K562 (cell line): ENCODE data around the gene HEXD. TPM values are rescaled to one million over a fixed set of nuclear protein-coding genes. Genes with fewer than 3 reads are reported as not detected.

Experiments
- ARID1B ChIP-seq: fragments of 450-650 bp; IDR thresholded peaks from 2 replicates; pipeline ENCODE4 v1.6.1; 2016; ENCODE audit warnings: antibody characterized with exemption, mild to moderate bottlenecking, inconsistent platforms
- ARID4B ChIP-seq: sonication (generic); formaldehyde crosslinking; IDR thresholded peaks from 2 replicates; pipeline ENCODE4 v1.8.0; 2022; ENCODE audit warnings: mild to moderate bottlenecking, missing genetic modification reagents
- HDAC1 ChIP-seq, 2 experiments: fragments of 450-650 bp; IDR thresholded peaks; 2 replicates each; pipeline ENCODE4 v1.6.1; 2016 to 2017; ENCODE audit warnings: inconsistent platforms in 1 of 2, mild to moderate bottlenecking in 1 of 2, moderate library complexity in 1 of 2
- KLF10 ChIP-seq: fragments of 250-450 bp; sonication (Bioruptor Pico); IDR thresholded peaks from 2 replicates; pipeline ENCODE4 v1.6.1; 2021; ENCODE audit warnings: matching md5 sums
- NCOA2 ChIP-seq, 2 experiments: fragments of 450-650 bp; IDR thresholded peaks; 2 replicates each; pipeline ENCODE4 v1.6.1; 2018; ENCODE audit warnings: mild to moderate bottlenecking in 2 of 2, moderate library complexity in 1 of 2; ENCODE audit not compliant: partially characterized antibody in 2 of 2
- NR4A1 ChIP-seq, 2 experiments: fragments of 250-450 bp in 1 of 2; fragments of 450-650 bp in 1 of 2; sonication (Bioruptor Pico) in 1 of 2; IDR thresholded peaks; 2 replicates each; pipeline versions ENCODE4 v1.4.0 to v1.6.1; 2016 to 2020; ENCODE audit warnings: mild to moderate bottlenecking in 2 of 2, missing compliant biosample characterization in 1 of 2, missing genetic modification characterization in 1 of 2, moderate library complexity in 1 of 2
- POLR3A ChIP-seq: IDR thresholded peaks from 2 replicates; pipeline ENCODE4 v1.6.1; 2011; ENCODE audit warnings: borderline replicate concordance, mild to moderate bottlenecking, moderate library complexity; ENCODE audit not compliant: insufficient read length, insufficient read depth; ENCODE audit errors: extremely low read depth
- RFX1 ChIP-seq: fragments of 450-650 bp; IDR thresholded peaks from 2 replicates; pipeline ENCODE4 v1.6.1; 2016; ENCODE audit warnings: mild to moderate bottlenecking, moderate library complexity
- SIX5 ChIP-seq, 2 experiments: IDR thresholded peaks; 2 replicates each; pipeline ENCODE4 v1.6.1; 2011; ENCODE audit warnings: low read length in 2 of 2, borderline replicate concordance in 1 of 2, low read depth in 1 of 2, mild to moderate bottlenecking in 1 of 2, moderate library complexity in 1 of 2; ENCODE audit not compliant: insufficient read depth in 1 of 2
- SOX6 ChIP-seq: fragments of 450-650 bp; IDR thresholded peaks from 2 replicates; pipeline ENCODE4 v1.6.1; 2014; ENCODE audit warnings: mild to moderate bottlenecking
- SRSF3 ChIP-seq: fragments of 200-400 bp; formaldehyde crosslinking; IDR thresholded peaks from 2 replicates; pipeline ENCODE4 v1.6.1; 2016; ENCODE audit warnings: mild to moderate bottlenecking, low read length, moderate library complexity; ENCODE audit not compliant: insufficient read depth
- TAL1 ChIP-seq: fragments of 450-650 bp; IDR thresholded peaks from 2 replicates; pipeline ENCODE4 v1.6.1; 2016; ENCODE audit warnings: mild to moderate bottlenecking
- TEAD4 ChIP-seq, 2 experiments: sonication (generic) in 1 of 2; formaldehyde crosslinking in 1 of 2; IDR thresholded peaks; 2 replicates each; pipeline versions ENCODE4 v1.6.1 to v1.8.0; 2012 to 2022; ENCODE audit warnings: borderline replicate concordance in 1 of 2, inconsistent platforms in 1 of 2, low read length in 1 of 2, mild to moderate bottlenecking in 1 of 2, missing genetic modification reagents in 1 of 2
- TGIF2 ChIP-seq: sonication (generic); formaldehyde crosslinking; IDR thresholded peaks from 2 replicates; pipeline ENCODE4 v1.8.1; 2022; ENCODE audit warnings: mild to moderate bottlenecking, missing genetic modification reagents, moderate library complexity
- TRIM24 ChIP-seq, 2 experiments: fragments of 450-650 bp; IDR thresholded peaks; 2 replicates each; pipeline ENCODE4 v1.6.1; 2016
- ZBTB33 ChIP-seq: sonication (generic); formaldehyde crosslinking; IDR thresholded peaks from 2 replicates; pipeline ENCODE4 v1.8.1; 2023; ENCODE audit warnings: mild to moderate bottlenecking, missing genetic modification reagents
- ZNF24 ChIP-seq: fragments of 450-650 bp; IDR thresholded peaks from 2 replicates; pipeline ENCODE4 v1.6.1; 2016
- ZNF444 ChIP-seq: fragments of 250-450 bp; sonication (Bioruptor Pico); IDR thresholded peaks from 2 replicates; pipeline ENCODE4 v1.4.0; 2020; ENCODE audit warnings: mild to moderate bottlenecking, moderate library complexity
- ZNF76 ChIP-seq: fragments of 250-450 bp; sonication (Bioruptor Pico); IDR thresholded peaks from 2 replicates; pipeline ENCODE4 v1.4.0; 2020; ENCODE audit warnings: mild to moderate bottlenecking, moderate library complexity, borderline replicate concordance
- polyA plus RNA-seq, 8 experiments: library from polyadenylated mRNA; depleted of rRNA in 4 of 8; stranded (reverse) in 5 of 8; unstranded in 3 of 8; fragments of >200 nt; fragmentation: Nextera tagmentation in 2 of 8; fragmentation: Illumina TruSeq in 1 of 8; extraction: Ambion mirVana in 2 of 8; extraction: Trizol in 1 of 8; gene quantifications; 2 replicates each; pipeline versions ENCODE4 v1.2.1 to v1.2.3, GENCODE V29; 2011 to 2014; ENCODE audit warnings: inconsistent platforms in 1 of 8, missing spikeins in 1 of 8
- total RNA-seq, 7 experiments: library from RNA; depleted of rRNA in 6 of 7; stranded (reverse); fragments of >200 nt in 6 of 7; fragmentation: Illumina TruSeq in 2 of 7; extraction: Trizol in 2 of 7; gene quantifications; 2 replicates each; pipeline versions ENCODE4 v1.2.1 to v1.2.3, GENCODE V29; 2011 to 2021; ENCODE audit warnings: low replicate concordance in 1 of 7
- TF ChIP-seq, protein P1 (sequence below): fragments of 200-800 bp; sonication (Bioruptor generic); IDR thresholded peaks from 2 replicates; pipeline ENCODE4 v1.6.1; 2017; ENCODE audit warnings: missing genetic modification characterization, missing compliant biosample characterization

HEXD gene
- total and polyA plus RNA-seq, 9 of the 15 experiments (the other 6 are each of a cell fraction or from before 2014, with no cell fraction given), result 1.0 to 25.3 (median 10.0) TPM

DNA sequence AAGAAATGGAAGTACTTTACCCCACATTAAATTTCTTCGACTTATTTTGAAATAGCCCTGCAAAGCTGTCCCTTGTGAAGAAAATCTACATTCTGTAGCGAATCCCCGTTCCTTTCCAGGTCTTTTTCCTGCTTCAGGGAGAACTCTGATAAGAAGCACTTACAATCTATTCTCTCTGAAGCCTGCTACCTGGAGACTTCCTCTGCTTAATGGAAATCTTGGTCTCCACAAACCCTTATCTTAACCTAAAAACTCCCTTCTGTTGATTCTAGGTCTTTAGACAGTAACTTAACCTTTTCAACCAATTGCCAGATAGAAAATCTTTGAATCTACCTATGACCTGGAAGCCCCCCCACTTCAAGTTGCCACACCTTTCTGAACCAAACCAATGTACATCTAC is 34.0 kb downstream of the HEXD start (continued):
- TF ChIP-seq ARID4B (CRISPR knock-in tag) (no peak), RFX1 (no peak), ZNF76 (CRISPR knock-in tag) (no peak), SOX6 (0 out of 2 replicates have a peak, but pooled peaks have one; percentile 13), TAL1 (peak; percentile 22; the same call in 1 of the 2 replicates), SRSF3 (no peak), TRIM24 (IDR thresholded peaks at IDR 0.05) (no peak), TEAD4 (IDR thresholded peaks at IDR 0.05; ENCODE audit: low read length) (peak; percentile 19; the same call in 1 of the 2 replicates), TEAD4 (CRISPR knock-in tag; IDR thresholded peaks at IDR 0.05; ENCODE audit: borderline replicate concordance) (no peak), KLF10 (CRISPR knock-in tag) (no peak), NCOA2 (IDR thresholded peaks at IDR 0.05; ENCODE audit: partially characterized antibody in 2 of 2) (no peak), TGIF2 (CRISPR knock-in tag) (no peak), ZNF444 (CRISPR knock-in tag) (no peak), ARID1B (0 out of 2 replicates have a peak, but pooled peaks have one; percentile 15), ZBTB33 (CRISPR knock-in tag) (no peak), NR4A1 (CRISPR knock-in tag; IDR thresholded peaks at IDR 0.05) (no peak), NR4A1 (tag; IDR thresholded peaks at IDR 0.05) (no peak), ZNF24 (no peak), HDAC1 (IDR thresholded peaks at IDR 0.05) (no peak), SIX5 (IDR thresholded peaks at IDR 0.05; ENCODE audit: borderline replicate concordance in 1 of 2, insufficient read depth in 1 of 2, low read depth in 1 of 2, low read length in 2 of 2) (no peak), POLR3A (no peak)
- TF ChIP-seq, protein P1, sequence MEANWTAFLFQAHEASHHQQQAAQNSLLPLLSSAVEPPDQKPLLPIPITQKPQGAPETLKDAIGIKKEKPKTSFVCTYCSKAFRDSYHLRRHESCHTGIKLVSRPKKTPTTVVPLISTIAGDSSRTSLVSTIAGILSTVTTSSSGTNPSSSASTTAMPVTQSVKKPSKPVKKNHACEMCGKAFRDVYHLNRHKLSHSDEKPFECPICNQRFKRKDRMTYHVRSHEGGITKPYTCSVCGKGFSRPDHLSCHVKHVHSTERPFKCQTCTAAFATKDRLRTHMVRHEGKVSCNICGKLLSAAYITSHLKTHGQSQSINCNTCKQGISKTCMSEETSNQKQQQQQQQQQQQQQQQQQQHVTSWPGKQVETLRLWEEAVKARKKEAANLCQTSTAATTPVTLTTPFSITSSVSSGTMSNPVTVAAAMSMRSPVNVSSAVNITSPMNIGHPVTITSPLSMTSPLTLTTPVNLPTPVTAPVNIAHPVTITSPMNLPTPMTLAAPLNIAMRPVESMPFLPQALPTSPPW (CRISPR knock-in tag), result peak; percentile 16; the same call in 1 of the 2 replicates
